Liver (tissue), 3 donors: ENCODE measurements around the gene CDON.

Experiments used
- CTCF ChIP-seq: fragments of 150-350 bp; IDR thresholded peaks from 2 replicates; pipeline ENCODE4 v1.5.1; 2017; ENCODE audit warnings: improper control_type of control experiment, low read depth, low read length; ENCODE audit not compliant: missing input control
- FOXA1 ChIP-seq: IDR thresholded peaks from 2 replicates; pipeline ENCODE4 v1.6.1; 2016; ENCODE audit warnings: antibody characterized with exemption
- RAD21 ChIP-seq, 2 donors: IDR thresholded peaks; 2 replicates each; pipeline ENCODE4 v1.6.1; 2016; ENCODE audit warnings: antibody characterized with exemption in 2 of 2, mild to moderate bottlenecking in 2 of 2
- REST ChIP-seq: IDR thresholded peaks from 2 replicates; pipeline ENCODE4 v1.6.1; 2016; ENCODE audit warnings: antibody characterized with exemption, mild to moderate bottlenecking
- TAF1 ChIP-seq: conservative IDR thresholded peaks from 2 replicates; pipeline ENCODE4 v1.6.1; 2016; ENCODE audit warnings: antibody characterized with exemption, mild to moderate bottlenecking
- donor health status: healthy.
- donor health status: healthy.

- TF ChIP-seq TAF1, result no peak
- no peak for TF ChIP-seq CTCF
- no peak for TF ChIP-seq RAD21 (IDR thresholded peaks at IDR 0.05)
- TF ChIP-seq FOXA1, result no peak
- TF ChIP-seq REST, result no peak
These were observed 44.1 kb upstream of the CDON start for GRCh38 chr11:126106594-126107328.
